HL-60 (cell line): ENCODE measurements around the gene ANXA1.

Experiments used
- DNase-seq, 2 experiments: peaks; one replicate each; pipeline ENCODE4 v3.0.0-alpha.2; 2010 to 2020; ENCODE audit warnings: low read depth in 1 of 2, low spot score in 1 of 2
- H3K27ac ChIP-seq: fragments of 250-450 bp; sonication (Bioruptor Pico); replicated peaks from 2 replicates; pipeline ENCODE4 v1.5.1; 2020; ENCODE audit warnings: mild to moderate bottlenecking, moderate library complexity
- H3K27me3 ChIP-seq: fragments of 250-450 bp; sonication (Bioruptor Pico); 2 replicates; pipeline ENCODE4 v1.5.1; 2021; ENCODE audit warnings: mild to moderate bottlenecking, moderate library complexity; ENCODE audit not compliant: insufficient read depth, poor library complexity, severe bottlenecking
- H3K4me3 ChIP-seq: replicated peaks from 2 replicates; pipeline ENCODE4 v1.5.1; 2011; ENCODE audit warnings: mild to moderate bottlenecking, control low read depth, low read length; ENCODE audit not compliant: insufficient read depth
- CTCF ChIP-seq: IDR thresholded peaks from one replicate; pipeline ENCODE4 v1.5.1; 2011; ENCODE audit warnings: low read length, control low read depth, inconsistent platforms; ENCODE audit not compliant: insufficient read depth
- GABPA ChIP-seq: IDR thresholded peaks from 2 replicates; pipeline ENCODE4 v1.6.1; 2012; ENCODE audit warnings: low read depth
- POLR2AphosphoS5 ChIP-seq: IDR thresholded peaks from 2 replicates; pipeline ENCODE4 v1.6.1; 2012; ENCODE audit warnings: low read depth
- REST ChIP-seq: IDR thresholded peaks from 2 replicates; pipeline ENCODE4 v1.6.1; 2012; ENCODE audit warnings: low read depth; ENCODE audit not compliant: insufficient replicate concordance
- SPI1 ChIP-seq: IDR thresholded peaks from 2 replicates; pipeline ENCODE4 v1.6.1; 2012; ENCODE audit warnings: low read depth, mild to moderate bottlenecking, borderline replicate concordance

ANXA1 gene

GRCh38 chr9:73174330-73174980, 22.8 kb downstream of the ANXA1 start:
- no peak for TF ChIP-seq SPI1
- no peak for TF ChIP-seq REST
- TF ChIP-seq GABPA = no peak
- no peak for TF ChIP-seq CTCF
- no peak for TF ChIP-seq POLR2AphosphoS5
- Histone ChIP-seq H3K4me3 (no peak overlapping the region), H3K27ac (no peak overlapping the region), H3K27me3 (no peaks in the 10 kb centered on the region)
- no peak for DNase-seq

GRCh38 chr9:73176450-73176875, 24.8 kb downstream of the ANXA1 start:
- TF ChIP-seq CTCF (no peak), GABPA (no peak), SPI1 (no peak), REST (no peak)
- Histone ChIP-seq H3K4me3 (no peak overlapping the region), H3K27ac (no peak overlapping the region), H3K27me3 (no peaks in the 10 kb centered on the region)
- DNase-seq = no peak

- DNase-seq = no peak
- no peak for TF ChIP-seq REST
- TF ChIP-seq CTCF = no peak
- TF ChIP-seq SPI1 = no peak
- TF ChIP-seq POLR2AphosphoS5 = no peak
- no peak for TF ChIP-seq GABPA
- Histone ChIP-seq H3K4me3 (no peak overlapping the region), H3K27ac (no peak overlapping the region), H3K27me3 (no peaks in the 10 kb centered on the region)
These were observed 26.4 kb downstream of the ANXA1 start for GRCh38 chr9:73178044-73178443.
